KMS-11 (cell line): Measurements from ENCODE around the gene UBE3A.

Experiments used
- H2AFZ ChIP-seq: fragments of 200-600 bp; sonication (generic); 2 replicates; pipeline ENCODE4 v1.6.1; 2016; ENCODE audit warnings: antibody characterized with exemption, mixed run types, low read depth
- H3K27ac ChIP-seq: fragments of 200-600 bp; sonication (generic); 2 replicates; pipeline ENCODE4 v1.6.1; 2016; ENCODE audit warnings: mild to moderate bottlenecking, mixed run types
- H3K27me3 ChIP-seq: fragments of 200-600 bp; sonication (generic); 2 replicates; pipeline ENCODE4 v1.6.1; 2017; ENCODE audit warnings: mild to moderate bottlenecking, low read depth, mixed run types, moderate library complexity; ENCODE audit not compliant: insufficient read depth
- H3K36me3 ChIP-seq: fragments of 200-600 bp; sonication (generic); 2 replicates; pipeline ENCODE4 v1.6.1; 2017; ENCODE audit warnings: mild to moderate bottlenecking, mixed run types; ENCODE audit not compliant: insufficient read depth
- H3K4me1 ChIP-seq: fragments of 200-600 bp; sonication (generic); 2 replicates; pipeline ENCODE4 v1.6.1; 2016; ENCODE audit warnings: mild to moderate bottlenecking, low read depth, mixed run types; ENCODE audit not compliant: poor library complexity, severe bottlenecking
- H3K4me2 ChIP-seq: fragments of 200-600 bp; sonication (generic); 2 replicates; pipeline ENCODE4 v1.7.0; 2016; ENCODE audit warnings: mild to moderate bottlenecking, mixed run types
- H3K4me3 ChIP-seq: fragments of 200-600 bp; sonication (generic); IDR thresholded peaks from 2 replicates; pipeline ENCODE4 v1.6.1; 2017; ENCODE audit warnings: low read depth, low read length, mixed read lengths; ENCODE audit not compliant: insufficient read depth
- H3K79me2 ChIP-seq: fragments of 200-600 bp; sonication (generic); 2 replicates; pipeline ENCODE4 v1.6.1; 2016; ENCODE audit warnings: low read depth, mixed run types; ENCODE audit not compliant: insufficient read depth
- H3K9ac ChIP-seq: fragments of 200-600 bp; sonication (generic); 2 replicates; pipeline ENCODE4 v1.6.1; 2016; ENCODE audit warnings: mild to moderate bottlenecking, mixed run types
- H4K20me1 ChIP-seq: fragments of 200-600 bp; sonication (generic); 2 replicates; pipeline ENCODE4 v1.6.1; 2016; ENCODE audit warnings: mild to moderate bottlenecking, mixed run types; ENCODE audit not compliant: insufficient read depth
- CTCF ChIP-seq: fragments of 200-600 bp; sonication (generic); conservative IDR thresholded peaks from 2 replicates; pipeline ENCODE4 v1.6.1; 2017; ENCODE audit warnings: low read depth, mild to moderate bottlenecking, antibody characterized with exemption, low read length, moderate library complexity, mixed read lengths

Gene UBE3A

DNA sequence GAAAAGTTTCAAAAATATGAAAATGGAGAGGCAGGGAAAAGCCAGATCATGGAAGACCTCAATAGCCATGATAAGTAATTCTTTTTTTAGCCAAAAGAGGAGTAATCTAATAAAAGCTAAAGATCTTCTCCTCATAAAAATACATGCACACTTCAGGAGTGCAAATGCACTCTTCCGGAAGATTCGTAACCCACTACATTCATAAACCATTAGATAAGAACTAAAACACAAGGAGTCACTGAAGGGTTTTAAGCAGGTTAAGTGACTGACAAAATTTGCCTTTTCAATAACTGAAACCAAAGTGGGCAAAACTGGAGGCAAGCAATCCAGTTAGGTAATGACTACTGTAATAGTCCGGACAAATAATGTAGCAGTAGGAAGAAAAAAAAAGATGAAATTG lies 46.0 kb downstream of the UBE3A start:
- Histone ChIP-seq H3K36me3 (no peaks in the 10 kb centered on the region), H3K27me3 (no peaks in the 10 kb centered on the region), H3K4me3 (no peak overlapping the region), H3K27ac (no peak overlapping the region), H2AFZ (no peak overlapping the region), H3K79me2 (no peaks in the 10 kb centered on the region), H3K4me1 (no peaks in the 10 kb centered on the region), H4K20me1 (no peaks in the 10 kb centered on the region), H3K9ac (no peak overlapping the region), H3K4me2 (no peak overlapping the region)
- no peak for TF ChIP-seq CTCF

DNA sequence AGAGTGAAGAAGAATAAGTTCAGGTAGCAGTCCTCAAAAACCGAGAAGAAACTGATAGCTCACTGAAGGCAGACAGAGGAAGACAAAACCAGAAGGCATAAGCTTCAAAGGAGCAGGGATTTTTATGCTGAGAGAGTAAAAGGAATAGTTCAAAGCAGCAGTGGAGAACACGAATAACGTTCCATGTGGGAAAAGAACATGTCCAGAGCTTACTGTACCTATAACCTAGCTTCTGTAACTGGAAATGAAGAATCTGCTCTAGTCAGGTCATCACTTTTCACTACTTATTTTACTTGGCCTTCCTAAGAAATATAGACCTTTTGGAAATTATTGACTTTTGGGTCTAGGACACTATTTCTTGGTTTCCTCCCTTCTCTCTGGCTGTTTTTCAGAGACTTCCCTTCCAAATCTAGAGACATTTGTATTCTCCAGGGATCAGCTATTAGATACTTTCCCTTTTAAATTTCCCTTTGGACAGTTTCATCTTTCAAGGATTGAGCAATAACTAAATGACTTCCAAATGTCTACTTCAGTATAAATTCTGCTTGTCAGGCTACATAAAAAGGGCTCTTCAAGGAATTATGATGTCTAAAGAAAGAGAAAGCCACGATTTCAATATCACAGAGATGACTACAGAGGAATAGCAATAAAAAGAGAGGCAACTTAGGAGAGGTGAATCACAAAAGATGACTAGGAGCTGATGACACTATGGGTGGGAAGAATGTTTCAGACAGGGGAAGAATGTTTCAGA lies 46.7 kb downstream of the UBE3A start:
- Histone ChIP-seq H3K36me3 (no peaks in the 10 kb centered on the region), H3K4me1 (no peaks in the 10 kb centered on the region), H3K27me3 (no peaks in the 10 kb centered on the region), H4K20me1 (no peaks in the 10 kb centered on the region), H3K9ac (no peak overlapping the region), H3K4me2 (no peak overlapping the region), H2AFZ (no peak overlapping the region), H3K79me2 (no peaks in the 10 kb centered on the region), H3K4me3 (no peak overlapping the region), H3K27ac (no peak overlapping the region)
- no peak for TF ChIP-seq CTCF

GRCh38 chr15:25385986-25386385 lies 52.8 kb downstream of the UBE3A start:
- H3K9ac ChIP-seq = no peak overlapping the region
- H3K4me3 ChIP-seq = no peak overlapping the region
- no peaks in the 10 kb centered on the region for H4K20me1 ChIP-seq
- H3K27ac ChIP-seq = no peak overlapping the region
- H3K27me3 ChIP-seq = no peaks in the 10 kb centered on the region
- H3K36me3 ChIP-seq = no peaks in the 10 kb centered on the region
- H3K4me2 ChIP-seq = no peak overlapping the region
- TF ChIP-seq CTCF = no peak
- H3K4me1 ChIP-seq = no peaks in the 10 kb centered on the region
- no peaks in the 10 kb centered on the region for H3K79me2 ChIP-seq
- no peak overlapping the region for H2AFZ ChIP-seq

GRCh38 chr15:25381579-25381978 lies 57.2 kb downstream of the UBE3A start:
- H3K79me2 ChIP-seq = no peaks in the 10 kb centered on the region
- no peaks in the 10 kb centered on the region for H3K36me3 ChIP-seq

More at GRCh38 chr15:25381579-25381978, 57.2 kb downstream of the UBE3A start:
- Histone ChIP-seq H3K4me3 (no peak overlapping the region), H3K27me3 (no peaks in the 10 kb centered on the region), H3K4me2 (no peak overlapping the region), H2AFZ (no peak overlapping the region), H3K27ac (no peak overlapping the region), H3K4me1 (no peaks in the 10 kb centered on the region), H4K20me1 (no peaks in the 10 kb centered on the region), H3K9ac (no peak overlapping the region)
- no peak for TF ChIP-seq CTCF
